Mesenchymal stem cell (in vitro differentiated cells and primary cell): ENCODE data around the gene LRIT1.

ENCODE experiments used
- DNase-seq: peaks from one replicate; pipeline ENCODE4 v3.0.0-alpha.2; 2013
- H2AFZ ChIP-seq: one replicate; pipeline ENCODE4 v1.6.1; 2013; ENCODE audit warnings: low read depth, mild to moderate bottlenecking, control low read depth, inconsistent platforms, low read length, moderate library complexity
- H2AK5ac ChIP-seq: 2 replicates; pipeline ENCODE4 v1.6.1; 2013; ENCODE audit warnings: low read length, moderate library complexity, mild to moderate bottlenecking, inconsistent platforms; ENCODE audit not compliant: severe bottlenecking
- H2BK120ac ChIP-seq: one replicate; pipeline ENCODE4 v1.6.1; 2013; ENCODE audit warnings: low read depth, mild to moderate bottlenecking, inconsistent platforms, low read length, moderate library complexity
- H2BK12ac ChIP-seq, 2 experiments: one replicate each; pipeline ENCODE4 v1.6.1; 2013; ENCODE audit warnings: inconsistent platforms in 2 of 2, low read length in 2 of 2, mild to moderate bottlenecking in 2 of 2, moderate library complexity in 2 of 2, control low read depth in 1 of 2
- H2BK15ac ChIP-seq: one replicate; pipeline ENCODE4 v1.6.1; 2013; ENCODE audit warnings: mild to moderate bottlenecking, low read depth, inconsistent platforms; ENCODE audit not compliant: poor library complexity, severe bottlenecking
- H2BK5ac ChIP-seq: 2 replicates; pipeline ENCODE4 v1.6.1; 2013; ENCODE audit warnings: low read depth, mild to moderate bottlenecking, low read length, control low read depth, inconsistent platforms; ENCODE audit not compliant: poor library complexity, severe bottlenecking
- H3K14ac ChIP-seq, 2 experiments: one replicate each; pipeline ENCODE4 v1.6.1; 2013; ENCODE audit warnings: inconsistent platforms in 2 of 2, low read length in 2 of 2, control low read depth in 1 of 2, mild to moderate bottlenecking in 1 of 2, moderate library complexity in 1 of 2
- H3K18ac ChIP-seq, 2 experiments: one replicate each; pipeline ENCODE4 v1.6.1; 2013; ENCODE audit warnings: inconsistent platforms in 2 of 2, low read length in 2 of 2, control low read depth in 1 of 2, low read depth in 1 of 2, mild to moderate bottlenecking in 1 of 2
- H3K23ac ChIP-seq, 2 experiments: one replicate each; pipeline ENCODE4 v1.6.1; 2013; ENCODE audit warnings: inconsistent platforms in 2 of 2, low read length in 2 of 2, mild to moderate bottlenecking in 2 of 2, moderate library complexity in 2 of 2, control low read depth in 1 of 2
- H3K27ac ChIP-seq: 2 replicates; pipeline ENCODE4 v1.5.1; 2013; ENCODE audit warnings: mild to moderate bottlenecking, moderate library complexity, low read length, control low read depth, inconsistent platforms; ENCODE audit not compliant: poor library complexity, severe bottlenecking
- H3K27me3 ChIP-seq, 2 experiments: 2 replicates each; pipeline versions ENCODE4 v1.6.1 to v1.7.0; 2013; ENCODE audit warnings: low read length in 2 of 2, mild to moderate bottlenecking in 2 of 2, moderate library complexity in 2 of 2, control low read depth in 1 of 2, inconsistent platforms in 1 of 2; ENCODE audit not compliant: control insufficient read depth in 1 of 2, insufficient read depth in 1 of 2
- H3K36me3 ChIP-seq, 2 experiments: 2 replicates each; pipeline versions ENCODE4 v1.6.1 to v1.7.0; 2013; ENCODE audit warnings: low read length in 2 of 2, control low read depth in 1 of 2, inconsistent platforms in 1 of 2, low read depth in 1 of 2, mild to moderate bottlenecking in 1 of 2; ENCODE audit not compliant: insufficient read depth in 2 of 2, control insufficient read depth in 1 of 2
- H3K4ac ChIP-seq, 2 experiments: one replicate each; pipeline ENCODE4 v1.6.1; 2013; ENCODE audit warnings: inconsistent platforms in 2 of 2, low read length in 2 of 2, mild to moderate bottlenecking in 2 of 2, moderate library complexity in 2 of 2, control low read depth in 1 of 2, low read depth in 1 of 2
- H3K4me1 ChIP-seq: 2 replicates; pipeline ENCODE4 v1.6.1; 2013; ENCODE audit warnings: low read depth, low read length, control low read depth; ENCODE audit not compliant: control insufficient read depth, insufficient read depth
- H3K4me2 ChIP-seq: 2 replicates; pipeline ENCODE4 v1.6.1; 2013; ENCODE audit warnings: low read length, mild to moderate bottlenecking, inconsistent platforms; ENCODE audit not compliant: poor library complexity, severe bottlenecking
- H3K4me3 ChIP-seq, 2 experiments: 2 replicates each; pipeline versions ENCODE4 v1.5.1 to v1.7.0; 2013; ENCODE audit warnings: low read length in 2 of 2, mild to moderate bottlenecking in 2 of 2, control low read depth in 1 of 2, low read depth in 1 of 2; ENCODE audit not compliant: insufficient read depth in 1 of 2
- H3K79me1 ChIP-seq: replicated peaks from 2 replicates; pipeline ENCODE4 v1.6.1; 2013; ENCODE audit warnings: mild to moderate bottlenecking, control low read depth, low read length, inconsistent platforms; ENCODE audit not compliant: poor library complexity, severe bottlenecking
- H3K9ac ChIP-seq: 2 replicates; pipeline ENCODE4 v1.7.0; 2013; ENCODE audit warnings: mild to moderate bottlenecking, low read length, moderate library complexity
- H3K9me3 ChIP-seq: 2 replicates; pipeline ENCODE4 v1.7.0; 2013; ENCODE audit warnings: mild to moderate bottlenecking, low read length; ENCODE audit not compliant: control insufficient read depth
- H4K8ac ChIP-seq: one replicate; pipeline ENCODE4 v1.6.1; 2013; ENCODE audit warnings: inconsistent platforms, mild to moderate bottlenecking, low read length, moderate library complexity
- H4K91ac ChIP-seq: one replicate; pipeline ENCODE4 v1.6.1; 2013; ENCODE audit warnings: mild to moderate bottlenecking, low read length, inconsistent platforms
- WGBS: methylation state at CpG from one replicate; pipeline ENCODE4 v1.1.7; 2013; ENCODE audit warnings: mixed read lengths; 5-methylcytosine and 5-hydroxymethylcytosine counted together

The LRIT1 gene

GRCh38 chr10:84185526-84186175 lies 55.7 kb downstream of the LRIT1 start:
- WGBS, result 60% methylated on average over 11 of the region's 11 CpGs
- H2BK120ac ChIP-seq, result no peak overlapping the region
- H3K4me3 ChIP-seq, result no peak overlapping the region
- H3K36me3 ChIP-seq, result no peaks in the 10 kb centered on the region
- no peak overlapping the region for H3K18ac ChIP-seq
- no peak overlapping the region for H2BK12ac ChIP-seq
- no peaks in the 10 kb centered on the region for H3K79me1 ChIP-seq
- no peak overlapping the region for H2AK5ac ChIP-seq
- H3K27ac ChIP-seq, result no peak overlapping the region
- H4K91ac ChIP-seq, result no peak overlapping the region
- no peak overlapping the region for H2AFZ ChIP-seq
- DNase-seq, result no peak
- no peak overlapping the region for H3K14ac ChIP-seq
- H2BK5ac ChIP-seq, result no peak overlapping the region
- H3K27me3 ChIP-seq, result peaks cover 10 to 52% of the 10 kb centered on the region in 2 experiments
- no peak overlapping the region for H3K4me2 ChIP-seq
- H3K9me3 ChIP-seq, result no peaks in the 10 kb centered on the region
- H3K4me1 ChIP-seq, result peaks cover 1% of the 10 kb centered on the region
- H3K9ac ChIP-seq, result no peak overlapping the region
- no peak overlapping the region for H2BK15ac ChIP-seq
- no peak overlapping the region for H3K4ac ChIP-seq
- no peak overlapping the region for H4K8ac ChIP-seq
- no peak overlapping the region for H3K23ac ChIP-seq

DNA sequence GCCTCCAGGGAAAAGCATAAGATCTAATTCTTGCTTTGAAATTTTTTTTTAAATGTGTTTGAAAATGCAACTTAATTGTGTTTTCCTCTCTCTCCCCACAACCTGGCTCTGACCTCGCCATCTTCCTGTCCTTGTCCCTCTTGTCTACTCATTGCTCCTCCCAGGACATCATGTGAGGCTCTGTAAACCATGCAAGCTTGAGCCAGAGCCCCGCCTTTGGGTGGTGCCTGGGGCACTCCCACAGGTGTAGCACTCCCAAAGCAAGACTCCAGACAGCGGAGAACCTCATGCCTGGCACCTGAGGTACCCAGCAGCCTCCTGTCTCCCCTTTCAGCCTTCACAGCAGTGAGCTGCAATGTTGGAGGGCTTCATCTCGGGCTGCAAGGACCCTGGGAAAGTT lies 56.8 kb downstream of the LRIT1 start:
- no peak overlapping the region for H3K4ac ChIP-seq
- WGBS, result 53% methylated on average over 4 of the region's 4 CpGs
- H3K79me1 ChIP-seq, result no peaks in the 10 kb centered on the region
- no peak overlapping the region for H3K18ac ChIP-seq
- H2BK12ac ChIP-seq, result no peak overlapping the region
- H3K4me3 ChIP-seq, result no peak overlapping the region
- no peak overlapping the region for H3K14ac ChIP-seq
- no peak overlapping the region for H2BK5ac ChIP-seq
- H2AK5ac ChIP-seq, result no peak overlapping the region
- no peak for DNase-seq
- no peak overlapping the region for H2BK15ac ChIP-seq
- no peak overlapping the region for H2AFZ ChIP-seq
- no peak overlapping the region for H3K4me2 ChIP-seq
- peaks cover 9 to 52% of the 10 kb centered on the region in 2 experiments for H3K27me3 ChIP-seq
- H3K23ac ChIP-seq, result no peak overlapping the region
- H3K9me3 ChIP-seq, result no peaks in the 10 kb centered on the region
- no peak overlapping the region for H4K91ac ChIP-seq
- H3K4me1 ChIP-seq, result peaks cover 1% of the 10 kb centered on the region
- H3K9ac ChIP-seq, result no peak overlapping the region
- H3K36me3 ChIP-seq, result no peaks in the 10 kb centered on the region
- H3K27ac ChIP-seq, result no peak overlapping the region
- H4K8ac ChIP-seq, result no peak overlapping the region
- no peak overlapping the region for H2BK120ac ChIP-seq

DNA sequence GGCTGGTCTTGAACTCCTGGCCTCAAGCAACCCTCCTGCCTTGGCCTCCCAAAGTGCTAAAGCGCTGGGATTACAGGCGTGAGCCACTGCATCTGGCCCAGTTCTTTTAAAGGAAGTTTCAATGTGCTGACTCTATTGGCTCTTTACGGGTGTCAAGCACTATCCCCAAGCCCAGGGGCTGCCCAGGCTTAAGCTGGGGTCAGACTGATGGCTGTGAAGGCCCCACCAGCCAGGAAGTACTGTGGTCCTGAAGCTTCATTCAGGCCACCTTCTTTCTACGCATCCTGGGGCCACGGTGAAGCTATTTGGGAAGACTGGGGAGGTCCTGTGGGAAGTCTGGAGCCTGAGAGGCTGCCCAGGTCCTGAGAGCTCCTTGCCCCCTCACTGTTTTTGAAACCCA lies 59.7 kb downstream of the LRIT1 start:
- Histone ChIP-seq H2AFZ (no peak overlapping the region), H3K9ac (no peak overlapping the region), H2BK12ac (no peak overlapping the region), H3K9me3 (no peaks in the 10 kb centered on the region), H2BK15ac (no peak overlapping the region), H4K91ac (no peak overlapping the region), H3K23ac (no peak overlapping the region), H2BK5ac (no peak overlapping the region), H3K14ac (no peak overlapping the region), H3K36me3 (no peaks in the 10 kb centered on the region), H2AK5ac (no peak overlapping the region), H3K27me3 (peaks cover 0 to 39% of the 10 kb centered on the region in 2 experiments), H4K8ac (no peak overlapping the region), H3K4me1 (peaks cover 14% of the 10 kb centered on the region), H3K27ac (no peak overlapping the region), H3K79me1 (no peaks in the 10 kb centered on the region), H2BK120ac (no peak overlapping the region), H3K4ac (no peak overlapping the region), H3K18ac (no peak overlapping the region), H3K4me2 (no peak overlapping the region), H3K4me3 (no peak overlapping the region)
- no peak for DNase-seq
- 79% methylated on average over 5 of the region's 5 CpGs for WGBS
